Measurements from ENCODE around the gene UBAC2. TPM values are rescaled to one million over a fixed set of nuclear protein-coding genes. Genes with fewer than 3 reads are reported as not detected.

The UBAC2 gene
- total RNA-seq, 1 donor = 43.4 TPM

- DNase-seq (ENCODE audit: low read depth in 2 of 3, low spot score in 2 of 3) = no peak
Observed at GRCh38 chr13:99179460-99179859, 21.2 kb upstream of the UBAC2 start.

GRCh38 chr13:99182439-99182838 is 18.2 kb upstream of the UBAC2 start:
- peak in 1 of 3 donors; percentile 38 for DNase-seq (ENCODE audit: low read depth in 2 of 3, low spot score in 2 of 3)

GRCh38 chr13:99185606-99186005 is 15.0 kb upstream of the UBAC2 start:
- DNase-seq (ENCODE audit: low read depth in 2 of 3, low spot score in 2 of 3) = no peak

- no peak for DNase-seq (ENCODE audit: low read depth in 2 of 3, low spot score in 2 of 3)
Observed at GRCh38 chr13:99190147-99190985, 10.3 kb upstream of the UBAC2 start.

- DNase-seq (ENCODE audit: low read depth in 2 of 3, low spot score in 2 of 3) = no peak
Observed at GRCh38 chr13:99191336-99191899, 9.2 kb upstream of the UBAC2 start.

GRCh38 chr13:99191900-99192399 is 8.7 kb upstream of the UBAC2 start:
- DNase-seq (ENCODE audit: low read depth in 2 of 3, low spot score in 2 of 3) = no peak

GRCh38 chr13:99192480-99192879 is 8.2 kb upstream of the UBAC2 start:
- no peak for DNase-seq (ENCODE audit: low read depth in 2 of 3, low spot score in 2 of 3)

- DNase-seq (ENCODE audit: low read depth in 2 of 3, low spot score in 2 of 3) = no peak
Observed at GRCh38 chr13:99193152-99193551, 7.5 kb upstream of the UBAC2 start.

GRCh38 chr13:99196466-99197116 is 4.1 kb upstream of the UBAC2 start:
- DNase-seq (ENCODE audit: low read depth in 2 of 3, low spot score in 2 of 3) = peak in 1 of 3 donors; percentile 39

GRCh38 chr13:99197117-99197651 is 3.5 kb upstream of the UBAC2 start:
- no peak for DNase-seq (ENCODE audit: low read depth in 2 of 3, low spot score in 2 of 3)

- DNase-seq (ENCODE audit: low read depth in 2 of 3, low spot score in 2 of 3) = peak in 1 of 3 donors; percentile 37
Observed at GRCh38 chr13:99199541-99200431, 868 bp upstream of the UBAC2 start.

- no peak for DNase-seq (ENCODE audit: low read depth in 2 of 3, low spot score in 2 of 3)
Observed at GRCh38 chr13:99203601-99204579, 3.2 kb downstream of the UBAC2 start.

GRCh38 chr13:99205621-99206220 is 5.1 kb downstream of the UBAC2 start:
- DNase-seq (ENCODE audit: low read depth in 2 of 3, low spot score in 2 of 3) = no peak

GRCh38 chr13:99206226-99206625 is 5.6 kb downstream of the UBAC2 start:
- no peak for DNase-seq (ENCODE audit: low read depth in 2 of 3, low spot score in 2 of 3)

- no peak for DNase-seq (ENCODE audit: low read depth in 2 of 3, low spot score in 2 of 3)
Observed at GRCh38 chr13:99206873-99207272, 6.2 kb downstream of the UBAC2 start.

GRCh38 chr13:99207511-99207910 is 6.9 kb downstream of the UBAC2 start:
- no peak for DNase-seq (ENCODE audit: low read depth in 2 of 3, low spot score in 2 of 3)

- no peak for DNase-seq (ENCODE audit: low read depth in 2 of 3, low spot score in 2 of 3)
Observed at GRCh38 chr13:99208185-99208584, 7.5 kb downstream of the UBAC2 start.

GRCh38 chr13:99208845-99209527 is 8.3 kb downstream of the UBAC2 start:
- no peak for DNase-seq (ENCODE audit: low read depth in 2 of 3, low spot score in 2 of 3)
